ENCODE data around the gene DHRS9. TPM values are rescaled to one million over a fixed set of nuclear protein-coding genes. Genes with fewer than 3 reads are reported as not detected.

DHRS9 gene
- total RNA-seq, 4 donors from 2014 or later, result 0.15 to 0.58 (median 0.31) TPM; not detected in 1

- Histone ChIP-seq H3K27me3 (no peaks in the 10 kb centered on the region), H3K27ac (no peak overlapping the region), H3K36me3 (no peaks in the 10 kb centered on the region), H3K4me3 (no peak overlapping the region), H3K9me3 (peaks cover 0 to 5% (median 0%) of the 10 kb centered on the region in 3 donors), H3K4me1 (no peaks in the 10 kb centered on the region)
- ATAC-seq, result no peak
- TF ChIP-seq EP300 (IDR thresholded peaks at IDR 0.05), result no peak
- no peak for TF ChIP-seq CTCF (IDR thresholded peaks at IDR 0.05)
- no peak for TF ChIP-seq POLR2A (IDR thresholded peaks at IDR 0.05)
- 83 to 96% methylated on average over 2 to 3 of the region's 6 CpGs for WGBS, 2 donors (ENCODE audit: low coverage in 1 of 2)
These were observed 18.5 kb downstream of the DHRS9 start for GRCh38 chr2:169087757-169088379.

- no peaks in the 10 kb centered on the region for H3K27me3 ChIP-seq
- H3K9me3 ChIP-seq, result peaks cover 0 to 5% (median 0%) of the 10 kb centered on the region in 3 donors
- 67 to 75% methylated on average over 2 of the region's 2 CpGs for WGBS, 2 donors (ENCODE audit: low coverage in 1 of 2)
- H3K4me1 ChIP-seq, result no peaks in the 10 kb centered on the region
- no peak for ATAC-seq
- no peak for TF ChIP-seq CTCF (IDR thresholded peaks at IDR 0.05)
- no peak for TF ChIP-seq EP300 (IDR thresholded peaks at IDR 0.05)
- no peak for TF ChIP-seq POLR2AphosphoS5 (IDR thresholded peaks at IDR 0.05)
- no peak for TF ChIP-seq POLR2A (IDR thresholded peaks at IDR 0.05)
- H3K27ac ChIP-seq, result no peak overlapping the region
- H3K36me3 ChIP-seq, result no peaks in the 10 kb centered on the region
- no peak overlapping the region for H3K4me3 ChIP-seq
These were observed 19.8 kb downstream of the DHRS9 start for GRCh38 chr2:169089182-169089581.

- no peak for ATAC-seq
- WGBS, 2 donors (ENCODE audit: low coverage in 1 of 2), result 72 to 84% methylated on average over 4 to 6 of the region's 6 CpGs
These were observed 20.9 kb downstream of the DHRS9 start for GRCh38 chr2:169090133-169090820.

GRCh38 chr2:169091256-169091655, 21.9 kb downstream of the DHRS9 start:
- Histone ChIP-seq H3K27ac (no peak overlapping the region), H3K9me3 (no peaks in the 10 kb centered on the region), H3K4me3 (no peak overlapping the region), H3K27me3 (no peaks in the 10 kb centered on the region), H3K36me3 (no peaks in the 10 kb centered on the region), H3K4me1 (no peaks in the 10 kb centered on the region)
- WGBS, 2 donors (ENCODE audit: low coverage in 1 of 2), result 84 to 100% methylated on average over 2 to 3 of the region's 3 CpGs
- no peak for ATAC-seq
- TF ChIP-seq EP300 (IDR thresholded peaks at IDR 0.05) (no peak), POLR2A (IDR thresholded peaks at IDR 0.05) (no peak), CTCF (IDR thresholded peaks at IDR 0.05) (no peak), POLR2AphosphoS5 (IDR thresholded peaks at IDR 0.05) (no peak)

More at GRCh38 chr2:169090133-169090820, 20.9 kb downstream of the DHRS9 start:
- Histone ChIP-seq H3K27me3 (no peaks in the 10 kb centered on the region), H3K36me3 (no peaks in the 10 kb centered on the region), H3K4me1 (no peaks in the 10 kb centered on the region), H3K27ac (no peak overlapping the region), H3K4me3 (no peak overlapping the region), H3K9me3 (peaks cover 0 to 5% (median 0%) of the 10 kb centered on the region in 3 donors)
- no peak for TF ChIP-seq CTCF (IDR thresholded peaks at IDR 0.05)
